AG08395 (cell line): ENCODE data around the gene GABRE.

Experiments used
- DNase-seq: peaks from one replicate; pipeline ENCODE4 v3.0.0; 2012; ENCODE audit warnings: mixed read lengths, low spot score

GABRE gene

GRCh38 chrX:151974336-151975227 is at the start of gene GABRE:
GABRE (minus strand) TSS chrX:151974676; CDS start chrX:151974625, 51 bp downstream.
- DNase-seq: peak; percentile 66

DNA sequence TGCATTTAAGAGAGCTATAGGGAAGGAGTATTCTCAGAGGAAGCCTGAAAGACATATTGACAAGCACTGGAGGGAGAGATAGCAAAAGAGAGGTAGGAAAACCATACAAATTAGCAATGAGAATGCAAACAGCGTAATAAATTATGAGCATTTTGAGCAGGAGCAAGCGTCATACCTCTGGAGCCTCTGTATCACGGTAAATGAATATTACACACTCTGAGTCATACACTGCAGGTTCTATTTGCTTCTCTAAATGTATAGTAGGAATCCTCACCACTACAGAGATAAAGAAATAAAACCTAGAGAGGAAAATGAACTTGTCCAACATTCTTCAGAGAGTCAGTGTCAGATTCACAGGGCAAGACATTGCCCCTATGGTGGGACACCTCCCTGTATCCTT is 46.4 kb upstream of the GABRE start:
- DNase-seq: no peak

- no peak for DNase-seq
Measured at GRCh38 chrX:151999813-152000212, 25.3 kb upstream of the GABRE start.

- DNase-seq: no peak
Measured at GRCh38 chrX:151997539-151997938, 23.1 kb upstream of the GABRE start.

- DNase-seq: no peak
Measured at GRCh38 chrX:151996347-151996746, 21.9 kb upstream of the GABRE start.

DNA sequence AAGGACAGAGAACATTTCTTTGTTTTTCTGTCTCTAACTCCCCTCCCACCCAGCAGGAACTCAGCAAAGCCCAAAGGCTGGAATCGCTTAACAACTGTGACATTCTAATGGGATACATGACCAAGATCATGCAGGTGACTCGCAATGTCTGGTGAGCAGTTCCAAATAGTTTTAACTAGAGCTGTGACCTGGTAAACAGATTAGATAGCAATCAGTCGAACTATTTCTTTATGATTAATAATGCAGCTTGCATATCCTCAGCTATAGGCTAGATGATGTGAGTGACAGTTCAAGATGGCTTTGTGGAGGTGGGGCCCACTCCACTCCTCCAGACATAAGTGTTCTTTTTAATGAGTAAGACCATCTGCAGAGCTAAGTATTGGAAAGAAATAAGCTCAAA is 20.0 kb upstream of the GABRE start:
- DNase-seq: no peak

DNA sequence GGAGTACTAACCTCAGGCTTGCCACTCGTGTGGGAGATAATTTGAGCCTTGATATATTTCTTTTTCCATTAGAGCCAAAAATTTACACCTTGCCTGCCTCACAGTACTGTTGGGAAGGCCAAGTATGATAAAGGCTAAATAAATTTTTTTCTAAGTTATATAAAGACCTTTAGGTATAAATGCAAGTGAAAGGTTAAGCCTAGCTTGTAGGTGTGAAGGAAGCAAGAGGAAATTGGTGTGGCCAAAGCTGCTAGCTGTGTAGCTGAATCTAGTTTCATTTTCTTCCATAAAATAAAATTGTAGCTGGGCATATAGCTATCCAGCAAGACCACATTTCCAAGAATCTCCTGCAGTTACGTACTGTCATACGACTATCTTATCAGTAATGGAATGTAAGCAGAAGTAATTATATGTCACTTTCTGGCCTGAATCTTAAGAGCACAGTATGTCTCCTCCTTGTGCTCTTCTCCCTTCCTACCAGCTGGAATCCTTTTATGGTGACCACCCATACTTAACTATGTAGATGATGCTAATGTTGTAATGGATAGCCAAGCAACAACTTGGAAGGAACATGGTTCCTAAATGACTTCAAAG is 14.3 kb upstream of the GABRE start:
- no peak for DNase-seq

GRCh38 chrX:151987108-151987507 is 12.6 kb upstream of the GABRE start:
- no peak for DNase-seq

GRCh38 chrX:151985955-151986354 is 11.5 kb upstream of the GABRE start:
- peak; percentile 65 for DNase-seq

DNA sequence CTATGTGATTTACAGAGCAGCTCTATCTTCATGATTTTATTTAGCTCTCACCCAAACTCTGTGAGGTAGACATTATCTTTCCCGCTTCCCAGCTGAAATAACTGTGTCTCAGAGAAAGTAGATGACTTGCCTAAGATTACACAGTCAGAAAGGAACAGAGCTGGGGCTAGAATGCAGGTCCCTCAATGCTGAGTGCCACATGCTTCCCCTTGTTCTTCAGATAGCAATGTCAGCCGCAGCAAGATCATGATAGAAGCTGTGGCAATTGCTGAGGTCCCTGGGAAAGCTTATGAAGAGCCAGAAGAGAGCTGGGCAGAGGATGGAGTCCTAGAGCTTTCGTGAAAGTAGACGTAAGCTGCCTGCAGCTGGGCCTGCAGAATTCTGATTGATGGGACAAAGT is 11.1 kb upstream of the GABRE start:
- no peak for DNase-seq

- DNase-seq: no peak
Measured at GRCh38 chrX:151984902-151985301, 10.4 kb upstream of the GABRE start.

DNA sequence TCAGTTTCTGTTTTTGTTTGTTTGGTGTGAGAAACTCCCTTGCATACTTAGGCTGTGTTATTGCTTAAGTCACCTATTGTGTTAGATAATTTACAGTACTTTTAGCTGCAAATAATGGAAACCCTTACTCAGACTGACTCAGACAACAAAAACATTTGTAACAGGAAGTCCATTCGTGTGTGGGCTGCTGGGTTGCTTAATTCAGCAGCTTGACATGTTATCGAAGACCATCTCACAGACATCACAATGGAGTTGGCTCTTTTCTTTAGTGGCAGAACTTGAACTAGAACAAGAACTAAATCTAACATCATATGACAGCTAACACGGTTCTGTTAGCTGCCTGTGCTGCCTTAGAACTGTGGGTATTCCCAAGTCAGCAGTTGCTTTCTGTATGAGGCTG is 9.9 kb upstream of the GABRE start:
- DNase-seq: peak; percentile 58

GRCh38 chrX:151983186-151983585 is 8.7 kb upstream of the GABRE start:
- no peak for DNase-seq

GRCh38 chrX:151982222-151982621 is 7.7 kb upstream of the GABRE start:
- DNase-seq: peak; percentile 60

GRCh38 chrX:151981129-151981528 is 6.7 kb upstream of the GABRE start:
- DNase-seq: peak; percentile 74

DNA sequence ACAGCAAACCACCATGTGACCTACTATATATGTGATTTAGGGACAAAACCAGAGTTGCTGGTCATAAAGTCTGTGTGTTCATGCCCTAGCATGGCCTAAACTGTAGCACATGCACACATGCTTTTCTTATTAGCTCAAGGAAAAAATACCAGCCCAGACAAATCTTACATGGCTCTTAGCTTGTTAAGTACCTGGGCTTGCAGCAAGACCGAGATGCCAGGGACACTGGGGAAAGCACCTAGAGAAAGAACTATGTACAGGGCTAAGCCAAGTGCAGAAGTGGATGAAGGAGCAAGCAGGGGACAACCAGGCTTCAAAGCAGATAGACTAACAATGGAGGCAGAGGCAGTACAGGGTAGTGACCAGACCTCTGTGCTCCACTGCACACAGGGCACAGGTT is 3.4 kb upstream of the GABRE start:
- no peak for DNase-seq

- DNase-seq: no peak
Measured at GRCh38 chrX:151977009-151977408, 2.5 kb upstream of the GABRE start.

- DNase-seq: no peak
Measured at GRCh38 chrX:151975736-151976275, 1.3 kb upstream of the GABRE start.

DNA sequence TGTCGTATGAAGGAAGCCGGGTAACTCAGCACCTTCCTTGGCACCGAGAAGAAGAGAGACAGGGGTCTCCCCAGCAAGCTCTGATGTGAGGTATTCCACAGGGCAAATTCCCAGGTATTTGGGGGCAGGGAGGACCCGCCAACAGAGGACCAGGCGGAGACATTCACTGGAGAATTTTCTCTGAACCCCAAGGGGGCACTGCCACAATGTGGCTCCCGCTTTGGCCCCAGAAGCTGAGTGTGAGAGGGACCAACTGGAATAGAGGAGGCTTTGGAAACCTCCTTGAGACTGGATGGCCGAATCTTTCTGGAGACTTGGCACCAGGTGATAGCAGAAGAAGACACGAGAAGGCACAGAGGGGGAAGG is 735 bp upstream of the GABRE start:
- DNase-seq: no peak

GRCh38 chrX:151973851-151974335 is 583 bp downstream of the GABRE start:
- DNase-seq: peak; percentile 13

GRCh38 chrX:151973060-151973661 is 1.3 kb downstream of the GABRE start:
- no peak for DNase-seq

DNA sequence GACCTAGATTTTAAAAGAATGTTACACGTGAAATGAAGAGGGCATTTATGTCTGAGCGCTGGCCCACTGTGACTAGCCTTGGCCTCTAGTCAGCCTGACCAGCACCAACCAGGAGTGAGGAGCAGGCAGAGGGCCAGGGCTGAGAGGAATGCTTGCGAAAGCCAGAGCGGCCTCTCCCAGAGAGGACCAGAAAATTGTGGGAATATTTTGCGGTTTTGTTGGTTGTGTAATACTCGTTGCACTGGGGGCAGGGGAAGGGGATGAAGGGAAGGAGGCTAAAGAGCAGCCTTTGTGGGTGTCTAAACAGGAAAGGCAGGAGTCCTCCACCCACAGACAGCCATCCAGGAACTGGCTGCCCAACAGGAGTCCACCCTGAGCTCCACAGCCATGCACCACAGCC is 3.8 kb downstream of the GABRE start:
- peak; percentile 80 for DNase-seq

- no peak for DNase-seq
Measured at GRCh38 chrX:151970027-151970426, 4.4 kb downstream of the GABRE start.
